ENCODE measurements around the gene RHBDL1.

RHBDL1 gene

GRCh38 chr16:675884-676564, 553 bp downstream of the RHBDL1 start:
- no peak for DNase-seq

DNA sequence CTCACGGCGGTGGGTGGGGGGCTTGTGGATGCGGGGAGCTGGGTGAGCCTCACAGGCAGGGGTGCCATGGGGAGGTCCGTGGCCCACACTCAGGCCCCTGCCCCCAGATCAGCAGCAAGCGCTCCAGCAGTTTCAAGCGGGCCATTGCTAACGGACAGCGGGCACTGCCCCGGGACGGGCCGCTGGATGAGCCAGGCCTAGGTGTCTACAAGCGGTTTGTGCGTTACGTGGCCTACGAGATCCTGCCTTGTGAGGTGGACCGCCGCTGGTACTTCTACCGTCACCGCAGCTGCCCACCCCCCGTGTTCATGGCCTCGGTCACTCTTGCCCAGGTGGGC, 1.1 kb downstream of the RHBDL1 start:
- DNase-seq = no peak

DNA sequence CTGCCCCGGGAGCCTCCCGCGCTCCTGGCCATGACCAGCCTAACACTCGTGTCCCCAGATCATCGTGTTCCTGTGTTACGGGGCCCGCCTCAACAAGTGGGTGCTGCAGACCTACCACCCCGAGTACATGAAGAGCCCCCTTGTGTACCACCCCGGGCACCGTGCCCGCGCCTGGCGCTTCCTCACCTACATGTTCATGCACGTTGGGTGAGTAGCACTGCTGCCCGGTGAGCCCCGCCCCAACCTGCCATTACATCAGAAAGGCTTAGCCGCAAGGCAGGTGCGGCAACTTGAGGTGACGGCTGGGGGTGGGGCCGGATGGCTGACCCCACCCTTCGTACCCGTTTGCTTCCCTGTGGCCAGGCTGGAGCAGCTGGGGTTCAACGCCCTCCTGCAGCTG, 1.4 kb downstream of the RHBDL1 start:
- no peak for DNase-seq

- no peak for DNase-seq
Measured at GRCh38 chr16:677316-678190, 2.1 kb downstream of the RHBDL1 start.

- no peak for DNase-seq
Measured at GRCh38 chr16:678209-678857, 2.9 kb downstream of the RHBDL1 start.

- peak; percentile 45 for DNase-seq
Measured at GRCh38 chr16:678858-679813, 3.7 kb downstream of the RHBDL1 start.

DNA sequence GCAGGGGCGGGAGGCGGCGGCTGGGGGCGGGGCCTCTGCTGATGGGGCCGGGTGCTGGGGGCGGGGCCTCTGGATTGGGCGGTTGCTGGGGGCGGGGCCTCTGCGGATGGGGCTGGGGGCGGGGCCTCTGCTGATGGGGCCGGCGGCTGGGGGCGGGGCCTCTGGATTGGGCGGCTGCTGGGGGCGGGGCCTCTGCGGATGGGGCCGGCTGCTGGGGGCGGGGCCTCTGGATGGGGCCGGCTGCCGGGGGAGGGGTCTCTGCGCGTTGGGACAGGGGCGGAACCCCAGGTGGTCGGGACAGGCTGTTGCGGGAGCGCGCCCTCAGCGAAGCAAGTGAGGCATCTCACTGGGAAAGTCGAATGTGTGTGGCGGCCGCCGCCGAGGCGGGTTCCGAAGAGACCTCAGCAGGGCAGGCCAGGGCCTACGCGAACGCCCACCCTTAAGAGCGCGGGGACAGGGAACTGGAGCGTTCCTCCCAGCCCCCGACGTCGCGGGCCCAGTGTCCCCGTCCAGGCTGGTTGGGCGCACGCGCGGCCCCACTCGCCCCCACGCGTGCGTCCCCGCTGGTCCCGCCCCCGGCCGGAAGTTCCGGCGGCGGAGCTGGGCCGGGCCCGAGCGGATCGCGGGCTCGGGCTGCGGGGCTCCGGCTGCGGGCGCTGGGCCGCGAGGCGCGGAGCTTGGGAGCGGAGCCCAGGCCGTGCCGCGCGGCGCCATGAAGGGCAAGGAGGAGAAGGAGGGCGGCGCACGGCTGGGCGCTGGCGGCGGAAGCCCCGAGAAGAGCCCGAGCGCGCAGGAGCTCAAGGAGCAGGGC, 4.5 kb downstream of the RHBDL1 start, which contains the start of gene STUB1:
Gene STUB1 (plus strand): TSS at position 597 of the 811 bp plus-strand sequence. CDS start 116 bp downstream, at position 713.
- peak; percentile 94 for DNase-seq

- DNase-seq = no peak
Measured at GRCh38 chr16:680625-680945, 5.1 kb downstream of the RHBDL1 start.

GRCh38 chr16:680967-681745, 5.7 kb downstream of the RHBDL1 start:
- DNase-seq = peak; percentile 49

GRCh38 chr16:681746-682427, 6.4 kb downstream of the RHBDL1 start:
- no peak for DNase-seq

- no peak for DNase-seq
Measured at GRCh38 chr16:682493-683395, 7.3 kb downstream of the RHBDL1 start.

DNA sequence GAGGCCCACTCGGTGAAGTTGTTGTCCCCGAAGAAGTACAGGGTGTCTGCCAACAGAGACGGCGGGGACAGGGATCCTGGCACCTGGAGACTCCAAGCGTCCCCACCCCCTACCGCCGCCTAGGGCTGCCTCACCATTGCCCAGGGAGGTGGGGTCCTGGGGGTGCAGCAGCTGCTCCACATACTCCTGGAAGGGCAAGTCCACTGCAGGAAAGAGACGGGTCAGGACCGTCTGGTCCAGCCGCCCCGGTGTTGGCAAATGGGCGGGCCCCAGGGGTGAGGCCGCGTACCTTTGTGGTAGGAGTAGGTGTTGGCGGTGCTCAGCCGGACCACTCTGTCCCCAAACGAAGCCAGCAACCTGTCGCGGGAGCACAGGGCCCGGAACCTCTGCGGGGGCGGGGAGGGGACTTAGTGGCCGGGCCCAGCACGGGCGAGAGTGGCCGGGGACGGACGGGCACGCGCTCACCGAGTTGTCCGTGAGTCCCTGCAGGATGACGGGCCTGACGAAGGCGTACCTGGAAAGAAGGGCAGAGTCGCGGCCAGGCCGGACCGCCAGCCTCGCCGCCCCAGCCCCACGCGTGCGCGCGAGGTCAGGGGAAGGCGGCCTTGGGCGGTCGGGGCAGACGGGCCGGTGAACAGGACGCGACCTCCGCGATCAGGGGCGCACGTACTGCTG, 8.1 kb downstream of the RHBDL1 start:
- no peak for DNase-seq

GRCh38 chr16:684071-684794, 8.8 kb downstream of the RHBDL1 start, which contains the start of gene JMJD8:
JMJD8 (minus strand) TSS chr16:684334; CDS start chr16:684319, 15 bp downstream.
- peak; percentile 98 for DNase-seq

DNA sequence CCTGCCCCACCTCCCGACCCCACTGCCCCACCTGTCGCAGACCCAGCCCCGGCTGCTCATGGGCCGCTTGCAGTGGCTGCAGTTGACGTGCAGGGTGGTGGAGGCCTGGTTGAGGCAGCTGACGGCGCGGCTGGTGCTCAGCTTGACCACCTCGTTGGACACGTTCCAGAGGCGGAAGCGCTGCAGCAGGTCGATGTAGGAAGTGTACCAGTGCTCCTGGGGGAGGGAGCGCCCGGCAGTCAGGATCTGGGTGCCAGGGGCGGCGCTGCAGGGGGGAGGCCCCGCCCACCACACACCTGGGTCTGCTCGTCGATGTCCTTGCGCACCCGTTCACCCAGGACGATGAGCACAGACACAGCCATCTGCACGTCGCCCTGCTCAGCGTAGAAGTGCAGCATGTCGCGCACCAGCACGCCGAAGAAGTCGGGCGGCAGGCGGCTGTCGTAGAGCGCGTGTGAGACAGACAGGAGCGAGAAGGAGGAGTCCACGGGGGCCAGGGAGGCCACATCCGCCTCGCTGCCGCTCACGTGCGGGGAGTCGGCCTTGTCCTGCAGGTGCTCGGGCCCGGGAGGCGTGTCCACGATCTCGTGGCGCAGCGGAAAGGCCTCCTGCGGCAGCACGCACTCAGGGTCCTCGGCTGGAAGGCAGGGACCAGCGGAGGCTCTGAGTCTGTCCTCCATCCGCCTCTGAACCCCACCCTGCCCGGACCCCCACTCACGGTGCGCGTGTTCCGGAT, 9.7 kb downstream of the RHBDL1 start:
- DNase-seq = no peak

GRCh38 chr16:685967-686366, 10.5 kb downstream of the RHBDL1 start:
- DNase-seq = peak; percentile 43

- DNase-seq = no peak
Measured at GRCh38 chr16:686459-687260, 11.2 kb downstream of the RHBDL1 start.

Measured in suppressor macrophage treated with lipopolysaccharide for 4 hours (primary cell).